A549 (cell line): Measurements from ENCODE around the gene MSMB.

ENCODE experiments used
- CTCF ChIP-seq: fragments of >200 bp; sonication (Bioruptor Twin); formaldehyde crosslinking; IDR thresholded peaks from 3 replicates; pipeline ENCODE4 v1.5.1; 2016
- EP300 ChIP-seq, 2 experiments: fragments of >200 bp; sonication (Bioruptor Twin); formaldehyde crosslinking; IDR thresholded peaks; 2 replicates in 1 of 2; 3 replicates in 1 of 2; pipeline ENCODE4 v1.6.1; 2016 to 2017
- FOSL2 ChIP-seq, 2 experiments: fragments of 450-650 bp in 1 of 2; fragments of >200 bp in 1 of 2; sonication (Bioruptor Twin) in 1 of 2; formaldehyde crosslinking; IDR thresholded peaks; 2 replicates each; pipeline versions ENCODE4 v1.5.0 to v1.6.1; 2016 to 2020; ENCODE audit warnings: mild to moderate bottlenecking in 1 of 2, moderate library complexity in 1 of 2
- HMGXB4 ChIP-seq: fragments of 250-450 bp; sonication (Bioruptor Pico); IDR thresholded peaks from 2 replicates; pipeline ENCODE4 v1.5.0; 2021; ENCODE audit warnings: mild to moderate bottlenecking, moderate library complexity, borderline replicate concordance
- MAX ChIP-seq: IDR thresholded peaks from 2 replicates; pipeline ENCODE4 v1.6.1; 2012
- PHF8 ChIP-seq: fragments of 200-600 bp; sonication (generic); IDR thresholded peaks from 2 replicates; pipeline ENCODE4 v1.6.1; 2016; ENCODE audit warnings: low read depth, mild to moderate bottlenecking, antibody characterized with exemption, moderate library complexity, borderline replicate concordance
- POLR2A ChIP-seq: IDR thresholded peaks from 2 replicates; pipeline ENCODE4 v1.6.1; 2012; ENCODE audit warnings: mild to moderate bottlenecking, low read length
- POLR2AphosphoS2 ChIP-seq: conservative IDR thresholded peaks from 2 replicates; pipeline ENCODE4 v1.6.1; 2012; ENCODE audit warnings: low read length, improper control_type of control experiment, inconsistent platforms
- REST ChIP-seq: fragments of 200-600 bp; sonication (generic); IDR thresholded peaks from 2 replicates; pipeline ENCODE4 v1.6.1; 2016; ENCODE audit warnings: antibody characterized with exemption, mild to moderate bottlenecking, moderate library complexity
- RNF2 ChIP-seq: fragments of 200-600 bp; sonication (generic); IDR thresholded peaks from 2 replicates; pipeline ENCODE4 v1.6.1; 2016; ENCODE audit warnings: low read depth, mild to moderate bottlenecking, antibody characterized with exemption, moderate library complexity, borderline replicate concordance
- SMC3 ChIP-seq: fragments of >200 bp; sonication (Bioruptor Twin); formaldehyde crosslinking; IDR thresholded peaks from 3 replicates; pipeline ENCODE4 v1.6.1; 2018; ENCODE audit warnings: inconsistent platforms
- USF2 ChIP-seq: fragments of 450-650 bp; IDR thresholded peaks from 2 replicates; pipeline ENCODE4 v1.6.1; 2014; ENCODE audit warnings: antibody characterized with exemption
- ZSCAN20 ChIP-seq: fragments of 250-450 bp; sonication (Bioruptor Pico); IDR thresholded peaks from 2 replicates; pipeline ENCODE4 v1.8.0; 2022; ENCODE audit warnings: mild to moderate bottlenecking, moderate library complexity

- no peak for TF ChIP-seq CTCF
- TF ChIP-seq MAX, result no peak
- no peak for TF ChIP-seq POLR2AphosphoS2
- TF ChIP-seq HMGXB4 (CRISPR knock-in tag), result no peak
- no peak for TF ChIP-seq POLR2A
- no peak for TF ChIP-seq EP300 (IDR thresholded peaks at IDR 0.05)
- TF ChIP-seq RNF2, result no peak
- no peak for TF ChIP-seq SMC3
- TF ChIP-seq USF2, result no peak
- TF ChIP-seq FOSL2 (IDR thresholded peaks at IDR 0.05), result no peak
- no peak for TF ChIP-seq FOSL2 (CRISPR knock-in tag; IDR thresholded peaks at IDR 0.05)
- no peak for TF ChIP-seq REST
- no peak for TF ChIP-seq PHF8
- TF ChIP-seq ZSCAN20 (CRISPR knock-in tag), result no peak
Observed at GRCh38 chr10:46092524-46093081, 46.5 kb upstream of the MSMB start.
